ENCODE results near the gene STYXL2. TPM values are rescaled to one million over a fixed set of nuclear protein-coding genes. Genes with fewer than 3 reads are reported as not detected.

Gene STYXL2
- total and polyA plus RNA-seq, 2 experiments from 2014 or later = 0.17 to 0.40 TPM

- TF ChIP-seq ETS1 (IDR thresholded peaks at IDR 0.05) (no peak), ZNF331 (CRISPR knock-in tag; IDR thresholded peaks at IDR 0.05; ENCODE audit: low read depth) (no peak), CTCF (conservative IDR thresholded peaks at IDR 0.05; ENCODE audit: low read depth in 2 of 2) (no peak)
These were observed 7.1 kb upstream of the STYXL2 start (continued) for GRCh38 chr1:167086768-167087167.

- H3K27ac ChIP-seq (ENCODE audit: low read depth) = no peak overlapping the region
- H3K27me3 Mint-ChIP-seq (ENCODE audit: insufficient read depth, low read depth, poor library complexity) = peaks cover 2% of the 10 kb centered on the region
- H3K4me1 Mint-ChIP-seq = peaks cover 6% of the 10 kb centered on the region
- DNase-seq (ENCODE audit: low spot score) = no peak
- H3K4me3 Mint-ChIP-seq = no peak overlapping the region
- H3K27ac Mint-ChIP-seq = no peak overlapping the region
- H3K4me3 ChIP-seq = no peak overlapping the region
- H3K4me2 ChIP-seq = no peak overlapping the region
- no peaks in the 10 kb centered on the region for H4K20me1 ChIP-seq (replicated peaks; ENCODE audit: insufficient read depth)
- no peak for ATAC-seq
- no peaks in the 10 kb centered on the region for H3K36me3 ChIP-seq (ENCODE audit: insufficient read depth)
- H3F3A ChIP-seq (replicated peaks; ENCODE audit: low read depth) = no peaks in the 10 kb centered on the region
- H3K9me3 Mint-ChIP-seq = no peaks in the 10 kb centered on the region
- no peaks in the 10 kb centered on the region for H3K36me3 Mint-ChIP-seq (ENCODE audit: low read depth)
- no peak overlapping the region for H2AFZ ChIP-seq
- no peaks in the 10 kb centered on the region for H3K79me2 ChIP-seq (replicated peaks; ENCODE audit: insufficient read depth)
- peaks cover 2% of the 10 kb centered on the region; the same call in 1 of the 2 replicates for H3K9me2 ChIP-seq (ENCODE audit: insufficient read depth)
- no peak for TF ChIP-seq ZNF114 (CRISPR knock-in tag; IDR thresholded peaks at IDR 0.05)
- TF ChIP-seq STAT1 (IDR thresholded peaks at IDR 0.05; ENCODE audit: unreplicated experiment) = no peak
- TF ChIP-seq CREB1 (CRISPR knock-in tag; IDR thresholded peaks at IDR 0.05; ENCODE audit: low read depth) = no peak
- no peak for TF ChIP-seq ZNF462 (CRISPR knock-in tag; IDR thresholded peaks at IDR 0.05)
- no peak for TF ChIP-seq EZH2 (IDR thresholded peaks at IDR 0.05; ENCODE audit: low read depth, unreplicated experiment)
- no peak for TF ChIP-seq CTCF (conservative IDR thresholded peaks at IDR 0.05; ENCODE audit: low read depth in 2 of 2)
- TF ChIP-seq EZH2phosphoT487 (IDR thresholded peaks at IDR 0.05; ENCODE audit: unreplicated experiment) = no peak
- TF ChIP-seq NANOG (IDR thresholded peaks at IDR 0.05; ENCODE audit: borderline replicate concordance) = no peak
- H3K27me3 ChIP-seq (ENCODE audit: insufficient read depth) = no peaks in the 10 kb centered on the region
- no peaks in the 10 kb centered on the region for H3K4me1 ChIP-seq (ENCODE audit: insufficient read depth)
These were observed 5.0 kb upstream of the STYXL2 start for GRCh38 chr1:167088746-167089417.
